Measurements from ENCODE around the gene PAX4.

DNA sequence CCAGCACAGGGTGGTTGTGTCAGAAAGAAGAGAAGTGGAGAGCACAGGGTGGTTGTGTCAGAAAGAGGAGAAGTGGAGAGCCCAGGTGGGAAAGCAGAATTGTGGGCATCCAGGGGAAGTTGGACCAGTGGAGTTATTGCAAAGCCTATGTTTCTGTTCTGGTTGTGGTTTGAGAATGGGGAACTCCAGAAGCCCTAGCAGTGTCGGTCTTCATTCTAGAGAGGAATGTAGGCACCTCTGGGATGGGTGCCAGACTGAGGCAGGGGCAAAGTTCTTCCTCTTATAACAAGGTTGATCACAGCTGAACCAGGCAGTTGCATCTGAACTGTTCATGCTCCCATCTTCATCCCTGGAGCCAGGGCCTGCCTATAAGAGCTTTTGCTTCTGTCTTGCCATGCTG is 23.5 kb downstream of the PAX4 start:
- TF ChIP-seq ZNF8 (CRISPR knock-in tag; IDR thresholded peaks at IDR 0.05) (no peak), BACH2 (CRISPR knock-in tag; IDR thresholded peaks at IDR 0.05; ENCODE audit: borderline replicate concordance) (no peak), ZFP3 (CRISPR knock-in tag; IDR thresholded peaks at IDR 0.05) (no peak), CSDC2 (CRISPR knock-in tag; IDR thresholded peaks at IDR 0.05) (no peak), ZFP30 (CRISPR knock-in tag; IDR thresholded peaks at IDR 0.05) (no peak), ARNTL (CRISPR knock-in tag; IDR thresholded peaks at IDR 0.05; ENCODE audit: borderline replicate concordance, low read depth) (no peak), ZNF565 (CRISPR knock-in tag; conservative IDR thresholded peaks at IDR 0.05; ENCODE audit: low read depth) (no peak), PPARA (CRISPR knock-in tag; IDR thresholded peaks at IDR 0.05; ENCODE audit: borderline replicate concordance) (no peak), OSR1 (CRISPR knock-in tag; IDR thresholded peaks at IDR 0.05) (no peak)
- TF ChIP-seq, protein P1, sequence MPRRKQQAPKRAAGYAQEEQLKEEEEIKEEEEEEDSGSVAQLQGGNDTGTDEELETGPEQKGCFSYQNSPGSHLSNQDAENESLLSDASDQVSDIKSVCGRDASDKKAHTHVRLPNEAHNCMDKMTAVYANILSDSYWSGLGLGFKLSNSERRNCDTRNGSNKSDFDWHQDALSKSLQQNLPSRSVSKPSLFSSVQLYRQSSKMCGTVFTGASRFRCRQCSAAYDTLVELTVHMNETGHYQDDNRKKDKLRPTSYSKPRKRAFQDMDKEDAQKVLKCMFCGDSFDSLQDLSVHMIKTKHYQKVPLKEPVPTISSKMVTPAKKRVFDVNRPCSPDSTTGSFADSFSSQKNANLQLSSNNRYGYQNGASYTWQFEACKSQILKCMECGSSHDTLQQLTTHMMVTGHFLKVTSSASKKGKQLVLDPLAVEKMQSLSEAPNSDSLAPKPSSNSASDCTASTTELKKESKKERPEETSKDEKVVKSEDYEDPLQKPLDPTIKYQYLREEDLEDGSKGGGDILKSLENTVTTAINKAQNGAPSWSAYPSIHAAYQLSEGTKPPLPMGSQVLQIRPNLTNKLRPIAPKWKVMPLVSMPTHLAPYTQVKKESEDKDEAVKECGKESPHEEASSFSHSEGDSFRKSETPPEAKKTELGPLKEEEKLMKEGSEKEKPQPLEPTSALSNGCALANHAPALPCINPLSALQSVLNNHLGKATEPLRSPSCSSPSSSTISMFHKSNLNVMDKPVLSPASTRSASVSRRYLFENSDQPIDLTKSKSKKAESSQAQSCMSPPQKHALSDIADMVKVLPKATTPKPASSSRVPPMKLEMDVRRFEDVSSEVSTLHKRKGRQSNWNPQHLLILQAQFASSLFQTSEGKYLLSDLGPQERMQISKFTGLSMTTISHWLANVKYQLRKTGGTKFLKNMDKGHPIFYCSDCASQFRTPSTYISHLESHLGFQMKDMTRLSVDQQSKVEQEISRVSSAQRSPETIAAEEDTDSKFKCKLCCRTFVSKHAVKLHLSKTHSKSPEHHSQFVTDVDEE (CRISPR knock-in tag; IDR thresholded peaks at IDR 0.05), result no peak
- TF ChIP-seq, protein P2, sequence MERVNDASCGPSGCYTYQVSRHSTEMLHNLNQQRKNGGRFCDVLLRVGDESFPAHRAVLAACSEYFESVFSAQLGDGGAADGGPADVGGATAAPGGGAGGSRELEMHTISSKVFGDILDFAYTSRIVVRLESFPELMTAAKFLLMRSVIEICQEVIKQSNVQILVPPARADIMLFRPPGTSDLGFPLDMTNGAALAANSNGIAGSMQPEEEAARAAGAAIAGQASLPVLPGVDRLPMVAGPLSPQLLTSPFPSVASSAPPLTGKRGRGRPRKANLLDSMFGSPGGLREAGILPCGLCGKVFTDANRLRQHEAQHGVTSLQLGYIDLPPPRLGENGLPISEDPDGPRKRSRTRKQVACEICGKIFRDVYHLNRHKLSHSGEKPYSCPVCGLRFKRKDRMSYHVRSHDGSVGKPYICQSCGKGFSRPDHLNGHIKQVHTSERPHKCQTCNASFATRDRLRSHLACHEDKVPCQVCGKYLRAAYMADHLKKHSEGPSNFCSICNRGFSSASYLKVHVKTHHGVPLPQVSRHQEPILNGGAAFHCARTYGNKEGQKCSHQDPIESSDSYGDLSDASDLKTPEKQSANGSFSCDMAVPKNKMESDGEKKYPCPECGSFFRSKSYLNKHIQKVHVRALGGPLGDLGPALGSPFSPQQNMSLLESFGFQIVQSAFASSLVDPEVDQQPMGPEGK (CRISPR knock-in tag; IDR thresholded peaks at IDR 0.05; ENCODE audit: borderline replicate concordance), result no peak
- TF ChIP-seq, protein P3, sequence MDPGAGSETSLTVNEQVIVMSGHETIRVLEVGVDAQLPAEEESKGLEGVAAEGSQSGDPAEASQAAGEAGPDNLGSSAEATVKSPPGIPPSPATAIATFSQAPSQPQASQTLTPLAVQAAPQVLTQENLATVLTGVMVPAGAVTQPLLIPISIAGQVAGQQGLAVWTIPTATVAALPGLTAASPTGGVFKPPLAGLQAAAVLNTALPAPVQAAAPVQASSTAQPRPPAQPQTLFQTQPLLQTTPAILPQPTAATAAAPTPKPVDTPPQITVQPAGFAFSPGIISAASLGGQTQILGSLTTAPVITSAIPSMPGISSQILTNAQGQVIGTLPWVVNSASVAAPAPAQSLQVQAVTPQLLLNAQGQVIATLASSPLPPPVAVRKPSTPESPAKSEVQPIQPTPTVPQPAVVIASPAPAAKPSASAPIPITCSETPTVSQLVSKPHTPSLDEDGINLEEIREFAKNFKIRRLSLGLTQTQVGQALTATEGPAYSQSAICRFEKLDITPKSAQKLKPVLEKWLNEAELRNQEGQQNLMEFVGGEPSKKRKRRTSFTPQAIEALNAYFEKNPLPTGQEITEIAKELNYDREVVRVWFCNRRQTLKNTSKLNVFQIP (CRISPR knock-in tag; IDR thresholded peaks at IDR 0.05; ENCODE audit: borderline replicate concordance, low read depth), result no peak
- TF ChIP-seq, protein P4, sequence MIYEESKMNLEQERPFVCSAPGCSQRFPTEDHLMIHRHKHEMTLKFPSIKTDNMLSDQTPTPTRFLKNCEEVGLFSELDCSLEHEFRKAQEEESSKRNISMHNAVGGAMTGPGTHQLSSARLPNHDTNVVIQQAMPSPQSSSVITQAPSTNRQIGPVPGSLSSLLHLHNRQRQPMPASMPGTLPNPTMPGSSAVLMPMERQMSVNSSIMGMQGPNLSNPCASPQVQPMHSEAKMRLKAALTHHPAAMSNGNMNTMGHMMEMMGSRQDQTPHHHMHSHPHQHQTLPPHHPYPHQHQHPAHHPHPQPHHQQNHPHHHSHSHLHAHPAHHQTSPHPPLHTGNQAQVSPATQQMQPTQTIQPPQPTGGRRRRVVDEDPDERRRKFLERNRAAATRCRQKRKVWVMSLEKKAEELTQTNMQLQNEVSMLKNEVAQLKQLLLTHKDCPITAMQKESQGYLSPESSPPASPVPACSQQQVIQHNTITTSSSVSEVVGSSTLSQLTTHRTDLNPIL (CRISPR knock-in tag; IDR thresholded peaks at IDR 0.05; ENCODE audit: low read depth), result no peak
